Tibial nerve (tissue), 4 donors: ENCODE measurements around the gene PYGO2.

Experiments used
- CTCF ChIP-seq, 5 experiments: fragments of 200-600 bp in 3 of 5; fragments of 450-650 bp in 2 of 5; sonication (generic) in 3 of 5; IDR thresholded peaks; one replicate each; pipeline ENCODE4 v1.5.1; 2016 to 2019; ENCODE audit warnings: antibody characterized with exemption in 5 of 5, mild to moderate bottlenecking in 3 of 5, moderate library complexity in 2 of 5
- EP300 ChIP-seq, 2 donors: sonication (generic); formaldehyde crosslinking; IDR thresholded peaks; one replicate each; pipeline ENCODE4 v1.6.1; 2017; ENCODE audit warnings: antibody characterized with exemption in 2 of 2, mild to moderate bottlenecking in 1 of 2
- POLR2A ChIP-seq, 2 donors: fragments of 450-650 bp; IDR thresholded peaks; one replicate each; pipeline ENCODE4 v1.6.1; 2017; ENCODE audit warnings: antibody characterized with exemption in 2 of 2, mild to moderate bottlenecking in 2 of 2, moderate library complexity in 2 of 2

- TF ChIP-seq CTCF (IDR thresholded peaks at IDR 0.05) (no peak), POLR2A (IDR thresholded peaks at IDR 0.05) (no peak), EP300 (IDR thresholded peaks at IDR 0.05) (no peak)
Measured at GRCh38 chr1:154967331-154967950, 5.9 kb upstream of the PYGO2 start.
